Calu3 (cell line): ENCODE results near the gene RCVRN. TPM values are rescaled to one million over a fixed set of nuclear protein-coding genes. Genes with fewer than 3 reads are reported as not detected.

Source experiments
- BruUV-seq: library from RNA; stranded (reverse); fragments of 400-500 nt; replicated peaks from 2 replicates; lab custom pipeline; 2021; lab: Mats Ljungman, UMichigan
- CTCF ChIA-PET: fragments of 300-600 bp; sonication (Branson Sonifier 250); formaldehyde crosslinking; loops from one replicate; lab custom pipeline; 2022; ENCODE audit warnings: antibody characterized with exemption; lab: Charles Lee
- DNase-seq: peaks from one replicate; pipeline ENCODE4 v3.0.0; 2022
- H3K27ac Mint-ChIP-seq: one replicate; pipeline ENCODE4 v1.8.0; 2022; ENCODE audit warnings: mixed read lengths; ENCODE audit not compliant: unreplicated experiment
- H3K27me3 Mint-ChIP-seq: one replicate; pipeline ENCODE4 v1.8.0; 2022; ENCODE audit warnings: mixed read lengths; ENCODE audit not compliant: unreplicated experiment
- H3K36me3 Mint-ChIP-seq: one replicate; pipeline ENCODE4 v1.8.0; 2022; ENCODE audit warnings: mild to moderate bottlenecking, moderate library complexity, mixed read lengths; ENCODE audit not compliant: insufficient read depth, unreplicated experiment
- H3K4me1 Mint-ChIP-seq: one replicate; pipeline ENCODE4 v1.8.0; 2022; ENCODE audit warnings: mild to moderate bottlenecking, low read depth, mixed read lengths; ENCODE audit not compliant: unreplicated experiment
- H3K4me3 Mint-ChIP-seq: one replicate; pipeline ENCODE4 v1.8.0; 2022; ENCODE audit warnings: mild to moderate bottlenecking, low read depth, moderate library complexity, mixed read lengths; ENCODE audit not compliant: unreplicated experiment
- H3K9me3 Mint-ChIP-seq: one replicate; pipeline ENCODE4 v1.8.0; 2022; ENCODE audit warnings: low read depth, mixed read lengths; ENCODE audit not compliant: unreplicated experiment
- intact Hi-C: fragments of 100-400 bp; cut with micrococcal nuclease; formaldehyde crosslinking; loops from one replicate; pipeline ENCODE4 v1.10.0; 2022; ENCODE audit not compliant: unreplicated experiment
- total RNA-seq: library from RNA; stranded (reverse); gene quantifications from 2 replicates; pipeline ENCODE4 v1.2.3, GENCODE V29; 2022
- TF ChIP-seq, protein P1 (sequence below): fragments of 200-600 bp; IDR thresholded peaks from one replicate; pipeline ENCODE4 v1.8.0; 2022; ENCODE audit warnings: antibody characterized with exemption; ENCODE audit not compliant: unreplicated experiment

Gene RCVRN
- total RNA-seq, 1 experiment from 2014 or later, result not detected

DNA sequence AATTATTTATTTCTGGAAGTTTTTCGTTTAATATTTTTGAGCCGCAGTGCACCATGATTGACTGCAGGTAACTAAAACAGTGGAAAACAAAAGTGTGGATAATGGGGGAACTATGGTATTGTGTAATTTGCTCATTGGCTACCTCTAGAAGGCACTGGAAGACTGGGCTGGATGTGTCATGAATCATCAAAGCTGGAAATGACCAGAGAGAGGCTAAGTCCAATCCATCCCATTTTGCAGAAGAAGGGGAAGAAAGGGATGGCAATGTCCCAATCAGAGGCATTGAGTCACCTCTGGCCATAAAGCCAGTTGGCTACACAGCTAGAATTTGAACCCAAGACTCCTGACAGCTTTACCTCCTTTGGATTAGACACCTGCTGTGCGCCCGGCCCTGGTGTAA is 50.0 kb downstream of the RCVRN start:
- CTCF ChIA-PET, result no interaction called here
- no TSS peak for BruUV-seq
- Mint-ChIP-seq H3K27ac (no peak overlapping the region), H3K4me1 (no peaks in the 10 kb centered on the region), H3K9me3 (no peaks in the 10 kb centered on the region), H3K36me3 (no peaks in the 10 kb centered on the region), H3K4me3 (no peak overlapping the region), H3K27me3 (no peaks in the 10 kb centered on the region)
- intact Hi-C loops, result no loop called here
- no peak for DNase-seq
- TF ChIP-seq, protein P1, sequence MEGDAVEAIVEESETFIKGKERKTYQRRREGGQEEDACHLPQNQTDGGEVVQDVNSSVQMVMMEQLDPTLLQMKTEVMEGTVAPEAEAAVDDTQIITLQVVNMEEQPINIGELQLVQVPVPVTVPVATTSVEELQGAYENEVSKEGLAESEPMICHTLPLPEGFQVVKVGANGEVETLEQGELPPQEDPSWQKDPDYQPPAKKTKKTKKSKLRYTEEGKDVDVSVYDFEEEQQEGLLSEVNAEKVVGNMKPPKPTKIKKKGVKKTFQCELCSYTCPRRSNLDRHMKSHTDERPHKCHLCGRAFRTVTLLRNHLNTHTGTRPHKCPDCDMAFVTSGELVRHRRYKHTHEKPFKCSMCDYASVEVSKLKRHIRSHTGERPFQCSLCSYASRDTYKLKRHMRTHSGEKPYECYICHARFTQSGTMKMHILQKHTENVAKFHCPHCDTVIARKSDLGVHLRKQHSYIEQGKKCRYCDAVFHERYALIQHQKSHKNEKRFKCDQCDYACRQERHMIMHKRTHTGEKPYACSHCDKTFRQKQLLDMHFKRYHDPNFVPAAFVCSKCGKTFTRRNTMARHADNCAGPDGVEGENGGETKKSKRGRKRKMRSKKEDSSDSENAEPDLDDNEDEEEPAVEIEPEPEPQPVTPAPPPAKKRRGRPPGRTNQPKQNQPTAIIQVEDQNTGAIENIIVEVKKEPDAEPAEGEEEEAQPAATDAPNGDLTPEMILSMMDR, result no peak

GRCh38 chr17:9854255-9854654 is 50.8 kb downstream of the RCVRN start:
- Mint-ChIP-seq H3K27ac (no peak overlapping the region), H3K9me3 (no peaks in the 10 kb centered on the region), H3K27me3 (no peaks in the 10 kb centered on the region), H3K4me3 (no peak overlapping the region), H3K36me3 (no peaks in the 10 kb centered on the region), H3K4me1 (no peaks in the 10 kb centered on the region)
- no peak for DNase-seq
- CTCF ChIA-PET, result no interaction called here
- intact Hi-C loops, result no loop called here
- TF ChIP-seq, protein P1, result no peak
- no TSS peak for BruUV-seq

- intact Hi-C loops, result no loop called here
- Mint-ChIP-seq H3K36me3 (no peaks in the 10 kb centered on the region), H3K4me1 (no peaks in the 10 kb centered on the region), H3K9me3 (no peaks in the 10 kb centered on the region), H3K4me3 (no peak overlapping the region), H3K27ac (no peak overlapping the region), H3K27me3 (no peaks in the 10 kb centered on the region)
- CTCF ChIA-PET, result interaction anchor here (0.7 kb wide), 1 partner anchor 13 kb away, joined by 5 read pairs; no protein-coding TSS in a partner anchor
- no TSS peak for BruUV-seq
- TF ChIP-seq, protein P1, result no peak
- DNase-seq, result no peak
Measured at GRCh38 chr17:9850151-9850550, 54.9 kb downstream of the RCVRN start.

Other genes with a start within 250 kb of the RCVRN start
- not detected in 2 replicates for gene DHRS7C, start 113.7 kb downstream of the RCVRN start, total RNA-seq
- not detected in 2 replicates for gene GSG1L2, start 83.2 kb downstream of the RCVRN start, total RNA-seq
- gene GLP2R, start 79.3 kb downstream of the RCVRN start, total RNA-seq, result 0.20 and 0.59 TPM in 2 replicates